IMR-90 (cell line): ENCODE measurements around the gene PGS1. TPM values are rescaled to one million over a fixed set of nuclear protein-coding genes. Genes with fewer than 3 reads are reported as not detected.
A peak's percentile ranks its signal among the peaks of the same experiment; 100 is the strongest.

Source experiments
- ATAC-seq: fragments of 200-7000 bp; cut with Tn5 transposase; 2 replicates; pipeline ENCODE4 v1.9.1; 2020; ENCODE audit warnings: low read depth, mild to moderate bottlenecking, moderate library complexity
- BruUV-seq: library from RNA; stranded (reverse); fragments of 400-500 nt; replicated peaks from 2 replicates; lab custom pipeline; 2021; lab: Mats Ljungman, UMichigan
- CTCF ChIA-PET: fragments of 300-600 bp; formaldehyde crosslinking; extraction: SDS; loops from one replicate; lab custom pipeline; 2021; ENCODE audit warnings: antibody characterized with exemption; lab: Yijun Ruan, JAX
- POLR2A ChIA-PET: fragments of 300-600 bp; sonication (Branson Sonifier 250); formaldehyde crosslinking; loops from one replicate; lab custom pipeline; 2022; ENCODE audit warnings: antibody characterized with exemption; ENCODE audit not compliant: unreplicated experiment; lab: Charles Lee
- DNase-seq: peaks from one replicate; pipeline ENCODE4 v3.0.0; 2013
- H2AFZ ChIP-seq: replicated peaks from 2 replicates; pipeline ENCODE3; 2013; ENCODE audit warnings: low read length, mild to moderate bottlenecking; ENCODE audit not compliant: poor library complexity
- H2AK5ac ChIP-seq: 2 replicates; pipeline ENCODE4 v1.6.1; 2013; ENCODE audit warnings: low read depth, low read length, inconsistent platforms
- H2AK9ac ChIP-seq: replicated peaks from 2 replicates; pipeline ENCODE3; 2013; ENCODE audit warnings: mild to moderate bottlenecking, low read depth, low read length, moderate library complexity; ENCODE audit not compliant: poor library complexity
- H2BK120ac ChIP-seq: 2 replicates; pipeline ENCODE4 v1.6.1; 2013; ENCODE audit warnings: low read depth, low read length, inconsistent platforms
- H2BK15ac ChIP-seq: 3 replicates; pipeline ENCODE4 v1.6.1; 2013; ENCODE audit warnings: low read depth, low read length, inconsistent platforms
- H2BK20ac ChIP-seq: 2 replicates; pipeline ENCODE4 v1.6.1; 2013; ENCODE audit warnings: low read depth, mild to moderate bottlenecking, inconsistent platforms, low read length, moderate library complexity
- H2BK5ac ChIP-seq: 2 replicates; pipeline ENCODE4 v1.6.1; 2013; ENCODE audit warnings: mild to moderate bottlenecking, low read depth, low read length, inconsistent platforms; ENCODE audit not compliant: poor library complexity, severe bottlenecking
- H3K14ac ChIP-seq: replicated peaks from 2 replicates; pipeline ENCODE4 v1.6.1; 2013; ENCODE audit warnings: low read depth, low read length, inconsistent platforms
- H3K18ac ChIP-seq: 2 replicates; pipeline ENCODE4 v1.6.1; 2013; ENCODE audit warnings: low read depth, low read length, control low read depth
- H3K23ac ChIP-seq: 2 replicates; pipeline ENCODE4 v1.6.1; 2013; ENCODE audit warnings: low read depth, low read length, inconsistent platforms
- H3K27ac ChIP-seq: 2 replicates; pipeline ENCODE4 v1.5.1; 2013; ENCODE audit warnings: mild to moderate bottlenecking, control low read depth, low read length; ENCODE audit not compliant: insufficient read depth
- H3K27me3 ChIP-seq: 2 replicates; pipeline ENCODE4 v1.6.1; 2013; ENCODE audit warnings: low read length; ENCODE audit not compliant: control insufficient read depth, insufficient read depth
- H3K36me3 ChIP-seq: 2 replicates; pipeline ENCODE4 v1.6.1; 2013; ENCODE audit warnings: low read length, mixed read lengths; ENCODE audit not compliant: control insufficient read depth, insufficient read depth
- H3K4ac ChIP-seq: 2 replicates; pipeline ENCODE4 v1.6.1; 2013; ENCODE audit warnings: low read depth, low read length, inconsistent platforms
- H3K4me1 ChIP-seq: 2 replicates; pipeline ENCODE4 v1.6.1; 2013; ENCODE audit warnings: low read length, mixed read lengths; ENCODE audit not compliant: control insufficient read depth, insufficient read depth
- H3K4me2 ChIP-seq: 2 replicates; pipeline ENCODE4 v1.6.1; 2013; ENCODE audit warnings: low read depth, mild to moderate bottlenecking, control low read depth, low read length, moderate library complexity
- H3K4me3 ChIP-seq: 2 replicates; pipeline ENCODE4 v1.5.1; 2013; ENCODE audit warnings: low read depth, mild to moderate bottlenecking, control low read depth, low read length, moderate library complexity; ENCODE audit not compliant: insufficient read depth
- H3K56ac ChIP-seq: 2 replicates; pipeline ENCODE4 v1.6.1; 2013; ENCODE audit warnings: low read length, inconsistent platforms; ENCODE audit not compliant: insufficient read depth; ENCODE audit errors: extremely low read depth
- H3K79me1 ChIP-seq, 2 experiments: 2 replicates each; pipeline ENCODE4 v1.6.1; 2013; ENCODE audit warnings: low read length in 2 of 2, inconsistent platforms in 1 of 2, low read depth in 1 of 2
- H3K9ac ChIP-seq: 2 replicates; pipeline ENCODE4 v1.6.1; 2013; ENCODE audit warnings: low read depth, low read length, control low read depth
- H3K9me1 ChIP-seq: 2 replicates; pipeline ENCODE4 v1.6.1; 2013; ENCODE audit warnings: low read length, inconsistent platforms; ENCODE audit not compliant: insufficient read depth
- H3K9me3 ChIP-seq: 2 replicates; pipeline ENCODE4 v1.6.1; 2013; ENCODE audit warnings: low read length; ENCODE audit not compliant: control insufficient read depth, insufficient read depth
- H4K20me1 ChIP-seq: 2 replicates; pipeline ENCODE4 v1.6.1; 2013; ENCODE audit warnings: low read length, inconsistent platforms; ENCODE audit not compliant: insufficient read depth
- H4K5ac ChIP-seq: 2 replicates; pipeline ENCODE4 v1.6.1; 2013; ENCODE audit warnings: mild to moderate bottlenecking, low read depth, low read length, control low read depth
- H4K8ac ChIP-seq, 2 experiments: 2 replicates each; pipeline ENCODE4 v1.6.1; 2013; ENCODE audit warnings: low read depth in 2 of 2, low read length in 2 of 2, control low read depth in 1 of 2, inconsistent platforms in 1 of 2
- H4K91ac ChIP-seq: 2 replicates; pipeline ENCODE4 v1.6.1; 2013; ENCODE audit warnings: low read depth, low read length, inconsistent platforms; ENCODE audit not compliant: insufficient read depth
- BHLHE40 ChIP-seq: fragments of 150-350 bp; IDR thresholded peaks from 2 replicates; pipeline ENCODE4 v1.6.1; 2016; ENCODE audit warnings: mild to moderate bottlenecking, low read depth, low read length
- CEBPB ChIP-seq: IDR thresholded peaks from 2 replicates; pipeline ENCODE4 v1.6.1; 2012; ENCODE audit warnings: low read depth, low read length, improper control_type of control experiment
- CHD1 ChIP-seq: IDR thresholded peaks from 2 replicates; pipeline ENCODE4 v1.6.1; 2012; ENCODE audit warnings: low read depth, low read length, improper control_type of control experiment
- ELK1 ChIP-seq: fragments of 150-350 bp; IDR thresholded peaks from 2 replicates; pipeline ENCODE4 v1.6.1; 2016; ENCODE audit warnings: low read depth, mild to moderate bottlenecking, low read length, moderate library complexity, borderline replicate concordance
- MAFK ChIP-seq: IDR thresholded peaks from 2 replicates; pipeline ENCODE4 v1.6.1; 2012; ENCODE audit warnings: low read depth, low read length, improper control_type of control experiment
- MAZ ChIP-seq: IDR thresholded peaks from 2 replicates; pipeline ENCODE4 v1.6.1; 2012; ENCODE audit warnings: low read depth, mild to moderate bottlenecking, low read length, improper control_type of control experiment, moderate library complexity, borderline replicate concordance
- MXI1 ChIP-seq: IDR thresholded peaks from 2 replicates; pipeline ENCODE4 v1.6.1; 2012; ENCODE audit warnings: low read depth, mild to moderate bottlenecking, low read length, moderate library complexity, borderline replicate concordance
- NFE2L2 ChIP-seq: fragments of 150-350 bp; IDR thresholded peaks from 2 replicates; pipeline ENCODE4 v1.6.1; 2016; ENCODE audit warnings: low read depth, mild to moderate bottlenecking, low read length
- POLR2A ChIP-seq: IDR thresholded peaks from 2 replicates; pipeline ENCODE4 v1.6.1; 2012; ENCODE audit warnings: mild to moderate bottlenecking, low read depth, low read length
- RAD21 ChIP-seq: IDR thresholded peaks from 2 replicates; pipeline ENCODE4 v1.6.1; 2012; ENCODE audit warnings: low read length, improper control_type of control experiment
- RFX5 ChIP-seq: IDR thresholded peaks from 2 replicates; pipeline ENCODE4 v1.8.0; 2012; ENCODE audit warnings: low read depth, mild to moderate bottlenecking, low read length, moderate library complexity
- WGBS, 2 experiments: methylation state at CpG; one replicate each; pipeline versions ENCODE4 v1.1.5 to v1.1.7; 2013; ENCODE audit warnings: missing lambda C conversion rate in 2 of 2; ENCODE audit not compliant: insufficient read length in 1 of 2; ENCODE audit errors: extremely low coverage in 2 of 2; 5-methylcytosine and 5-hydroxymethylcytosine counted together
- dilution Hi-C: fragments of 300-500 bp; cut with HindIII; formaldehyde crosslinking; loops from one replicate; pipeline ENCODE4 v1.14.3; 2018; ENCODE audit warnings: low sequenced_read_pairs; ENCODE audit not compliant: unreplicated experiment
- in situ Hi-C: fragments of 300-500 bp; cut with MboI; formaldehyde crosslinking; loops from 3 replicates; pipeline ENCODE4 v1.14.3; 2019; ENCODE audit warnings: low sequenced_read_pairs, inconsistent platforms, mixed read lengths
- intact Hi-C: fragments of 100-400 bp; cut with micrococcal nuclease; formaldehyde crosslinking; loops from 2 replicates; pipeline ENCODE4 v1.10.0; 2022
- polyA plus RNA-seq, 3 experiments: library from polyadenylated mRNA; depleted of rRNA; stranded (reverse); fragments of >200 nt; gene quantifications; 2 replicates each; pipeline ENCODE4 v1.2.3, GENCODE V29; 2012; ENCODE audit warnings: low replicate concordance in 1 of 3
- total RNA-seq: library from RNA; depleted of rRNA; stranded (reverse); fragments of >200 nt; gene quantifications from 2 replicates; pipeline ENCODE4 v1.2.3, GENCODE V29; 2012
- TF ChIP-seq, protein P1 (sequence below): conservative IDR thresholded peaks from 2 replicates; pipeline ENCODE4 v1.5.1; 2012; ENCODE audit warnings: mild to moderate bottlenecking, low read depth, low read length, improper control_type of control experiment

PGS1 gene
- total and polyA plus RNA-seq, 2 of the 4 experiments (the other 2 are of a cell fraction) = 18.5 to 43.2 TPM

GRCh38 chr17:78345172-78345571 lies 33.3 kb upstream of the PGS1 start:
- Histone ChIP-seq H3K27ac (no peak overlapping the region), H2BK120ac (0 out of 2 replicates have a peak overlapping the region, but pooled peaks have one; percentile 52), H2BK20ac (peak overlapping the region; percentile 49), H3K9me1 (peaks cover 24% of the 10 kb centered on the region), H4K5ac (no peak overlapping the region), H3K14ac (peak overlapping the region; percentile 15; the same call in 1 of the 2 replicates), H3K18ac (no peak overlapping the region), H2BK5ac (no peak overlapping the region), H3K23ac (no peak overlapping the region), H3K36me3 (no peaks in the 10 kb centered on the region), H2BK15ac (0 out of 3 replicates have a peak overlapping the region, but pooled peaks have one; percentile 34), H2AFZ (no peak overlapping the region), H2AK9ac (no peak overlapping the region), H3K9me3 (no peaks in the 10 kb centered on the region), H3K4me3 (no peak overlapping the region), H3K4ac (peak overlapping the region; percentile 2), H4K20me1 (no peaks in the 10 kb centered on the region; the same call in 1 of the 2 replicates), H3K79me1 (peaks cover 0 to 13% of the 10 kb centered on the region in 2 experiments; a peak in 1 of 4 replicates), H2AK5ac (peak overlapping the region; percentile 94), H3K4me1 (peaks cover 25% of the 10 kb centered on the region), H3K56ac (no peak overlapping the region), H4K8ac (no peak overlapping the region), H4K91ac (no peak overlapping the region), H3K9ac (no peak overlapping the region), H3K4me2 (no peak overlapping the region), H3K27me3 (no peaks in the 10 kb centered on the region)
- BruUV-seq = no TSS peak
- dilution Hi-C loops (no loop called here), in situ Hi-C loops (no loop called here), intact Hi-C loops (no loop called here)
- POLR2A ChIA-PET = no interaction called here
- no CpG with 5 or more reads among the region's 8 CpGs for WGBS, 2 experiments
- DNase-seq (no peak), ATAC-seq (no peak)
- TF ChIP-seq BHLHE40 (no peak), NFE2L2 (no peak), MXI1 (no peak), MAFK (no peak), CHD1 (no peak), ELK1 (no peak), RAD21 (no peak), CEBPB (no peak), RFX5 (no peak), POLR2A (no peak), MAZ (no peak)
- TF ChIP-seq, protein P1, sequence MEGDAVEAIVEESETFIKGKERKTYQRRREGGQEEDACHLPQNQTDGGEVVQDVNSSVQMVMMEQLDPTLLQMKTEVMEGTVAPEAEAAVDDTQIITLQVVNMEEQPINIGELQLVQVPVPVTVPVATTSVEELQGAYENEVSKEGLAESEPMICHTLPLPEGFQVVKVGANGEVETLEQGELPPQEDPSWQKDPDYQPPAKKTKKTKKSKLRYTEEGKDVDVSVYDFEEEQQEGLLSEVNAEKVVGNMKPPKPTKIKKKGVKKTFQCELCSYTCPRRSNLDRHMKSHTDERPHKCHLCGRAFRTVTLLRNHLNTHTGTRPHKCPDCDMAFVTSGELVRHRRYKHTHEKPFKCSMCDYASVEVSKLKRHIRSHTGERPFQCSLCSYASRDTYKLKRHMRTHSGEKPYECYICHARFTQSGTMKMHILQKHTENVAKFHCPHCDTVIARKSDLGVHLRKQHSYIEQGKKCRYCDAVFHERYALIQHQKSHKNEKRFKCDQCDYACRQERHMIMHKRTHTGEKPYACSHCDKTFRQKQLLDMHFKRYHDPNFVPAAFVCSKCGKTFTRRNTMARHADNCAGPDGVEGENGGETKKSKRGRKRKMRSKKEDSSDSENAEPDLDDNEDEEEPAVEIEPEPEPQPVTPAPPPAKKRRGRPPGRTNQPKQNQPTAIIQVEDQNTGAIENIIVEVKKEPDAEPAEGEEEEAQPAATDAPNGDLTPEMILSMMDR = no peak
- CTCF ChIA-PET = no interaction called here
